Measurements from ENCODE around the gene C9orf153. TPM values are rescaled to one million over a fixed set of nuclear protein-coding genes. Genes with fewer than 3 reads are reported as not detected.
"Not testable (repeated sequence)": the region's sequence is repeated elsewhere in the genome, so short reads cannot be mapped to it uniquely, and the experiment has no call there.

C9orf153 gene
- total RNA-seq, 1 donor from 2014 or later, result 0.07 TPM

GRCh38 chr9:86193088-86193487 is 66.4 kb downstream of the C9orf153 start:
- DNase-seq (ENCODE audit: low read depth, low spot score), result no peak

GRCh38 chr9:86190700-86191099 is 68.8 kb downstream of the C9orf153 start:
- not testable (repeated sequence) for DNase-seq (ENCODE audit: low read depth, low spot score)

- no peak for DNase-seq (ENCODE audit: low read depth, low spot score)
Measured at GRCh38 chr9:86187121-86187520, 72.3 kb downstream of the C9orf153 start.

GRCh38 chr9:86186696-86187095 is 72.8 kb downstream of the C9orf153 start:
- DNase-seq (ENCODE audit: low read depth, low spot score), result no peak

- DNase-seq (ENCODE audit: low read depth, low spot score), result no peak
Measured at GRCh38 chr9:86185872-86186271, 73.6 kb downstream of the C9orf153 start.

GRCh38 chr9:86184138-86184524 is 75.3 kb downstream of the C9orf153 start:
- no peak for DNase-seq (ENCODE audit: low read depth, low spot score)

GRCh38 chr9:86183229-86184137 is 76.0 kb downstream of the C9orf153 start:
- DNase-seq (ENCODE audit: low read depth, low spot score), result no peak

- no peak for DNase-seq (ENCODE audit: low read depth, low spot score)
Measured at GRCh38 chr9:86181379-86182315, 77.8 kb downstream of the C9orf153 start.

GRCh38 chr9:86178503-86178902 is 81.0 kb downstream of the C9orf153 start:
- DNase-seq (ENCODE audit: low read depth, low spot score), result no peak

GRCh38 chr9:86177995-86178394 is 81.5 kb downstream of the C9orf153 start:
- DNase-seq (ENCODE audit: low read depth, low spot score), result no peak

- no peak for DNase-seq (ENCODE audit: low read depth, low spot score)
Measured at GRCh38 chr9:86176468-86176867, 83.0 kb downstream of the C9orf153 start.

- no peak for DNase-seq (ENCODE audit: low read depth, low spot score)
Measured at GRCh38 chr9:86175743-86176456, 83.6 kb downstream of the C9orf153 start.

GRCh38 chr9:86175223-86175622 is 84.2 kb downstream of the C9orf153 start:
- DNase-seq (ENCODE audit: low read depth, low spot score), result no peak

Other genes starting within 250 kb of the C9orf153 start
- 85.1 and 89.8 TPM in 2 replicates for gene GOLM1, start 160.1 kb downstream of the C9orf153 start, total RNA-seq
- gene ISCA1, start 22.9 kb upstream of the C9orf153 start, total RNA-seq, result 22.5 and 29.4 TPM in 2 replicates
- 28.9 and 38.2 TPM in 2 replicates for gene TUT7, start 94.8 kb upstream of the C9orf153 start, total RNA-seq